NB4 (cell line): ENCODE data around the gene ITFG2.
"Not testable (repeated sequence)": the region's sequence is repeated elsewhere in the genome, so short reads cannot be mapped to it uniquely, and the experiment has no call there.

Experiments used
- DNase-seq: peaks from one replicate; pipeline ENCODE4 v3.0.0; 2010; ENCODE audit warnings: low read depth
- H3K4me3 ChIP-seq: one replicate; pipeline ENCODE4 v1.5.1; 2011; ENCODE audit warnings: mild to moderate bottlenecking, low read depth, low read length, moderate library complexity
- MYC ChIP-seq: IDR thresholded peaks from 2 replicates; pipeline ENCODE4 v1.6.1; 2011; ENCODE audit warnings: low read depth, low read length
- POLR2A ChIP-seq: IDR thresholded peaks from 2 replicates; pipeline ENCODE4 v1.6.1; 2011; ENCODE audit warnings: mild to moderate bottlenecking; ENCODE audit not compliant: insufficient read length; ENCODE audit errors: extremely low read depth
- TF ChIP-seq, protein P1 (sequence below): IDR thresholded peaks from 2 replicates; pipeline ENCODE4 v1.6.1; 2011; ENCODE audit warnings: low read depth, low read length
- TF ChIP-seq, protein P2 (sequence below): IDR thresholded peaks from one replicate; pipeline ENCODE4 v1.5.1; 2012; ENCODE audit warnings: low read depth, low read length

ITFG2 gene

DNA sequence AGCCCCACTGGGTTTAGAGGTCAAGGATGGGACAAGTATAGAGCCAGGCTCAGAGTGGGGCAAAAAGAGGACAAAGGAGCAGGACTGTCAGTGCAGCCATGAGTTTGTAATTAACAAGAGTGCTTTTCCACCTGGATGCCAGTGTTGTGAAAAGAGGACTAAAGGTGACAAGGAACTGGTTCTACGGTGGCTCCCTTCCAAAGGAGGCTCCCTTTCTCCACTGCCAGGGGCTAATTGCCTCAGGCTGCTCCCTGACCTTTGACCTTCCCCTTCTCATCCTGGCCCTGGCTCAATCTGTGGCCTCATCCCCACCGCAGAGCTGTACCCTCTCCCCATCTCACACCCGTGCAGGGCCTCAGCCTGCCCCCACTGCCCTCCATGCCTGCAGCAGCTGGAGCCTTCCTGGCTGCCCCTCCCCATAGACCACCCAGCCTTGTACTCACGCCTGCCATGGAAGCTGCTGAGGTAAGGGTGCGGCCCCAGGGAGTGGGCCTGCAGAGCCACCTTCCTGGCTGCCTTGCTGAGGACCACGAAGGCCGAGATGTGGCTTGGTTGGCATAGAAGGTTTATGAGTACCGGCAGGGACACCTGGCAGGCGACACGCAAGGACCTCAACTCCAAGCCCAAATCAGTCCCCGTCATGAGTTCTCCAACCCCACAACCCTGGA, 42.5 kb upstream of the ITFG2 start:
- DNase-seq: no peak
- no peak overlapping the region for H3K4me3 ChIP-seq
- TF ChIP-seq, protein P1, sequence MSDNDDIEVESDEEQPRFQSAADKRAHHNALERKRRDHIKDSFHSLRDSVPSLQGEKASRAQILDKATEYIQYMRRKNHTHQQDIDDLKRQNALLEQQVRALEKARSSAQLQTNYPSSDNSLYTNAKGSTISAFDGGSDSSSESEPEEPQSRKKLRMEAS: no peak
- TF ChIP-seq, protein P2, sequence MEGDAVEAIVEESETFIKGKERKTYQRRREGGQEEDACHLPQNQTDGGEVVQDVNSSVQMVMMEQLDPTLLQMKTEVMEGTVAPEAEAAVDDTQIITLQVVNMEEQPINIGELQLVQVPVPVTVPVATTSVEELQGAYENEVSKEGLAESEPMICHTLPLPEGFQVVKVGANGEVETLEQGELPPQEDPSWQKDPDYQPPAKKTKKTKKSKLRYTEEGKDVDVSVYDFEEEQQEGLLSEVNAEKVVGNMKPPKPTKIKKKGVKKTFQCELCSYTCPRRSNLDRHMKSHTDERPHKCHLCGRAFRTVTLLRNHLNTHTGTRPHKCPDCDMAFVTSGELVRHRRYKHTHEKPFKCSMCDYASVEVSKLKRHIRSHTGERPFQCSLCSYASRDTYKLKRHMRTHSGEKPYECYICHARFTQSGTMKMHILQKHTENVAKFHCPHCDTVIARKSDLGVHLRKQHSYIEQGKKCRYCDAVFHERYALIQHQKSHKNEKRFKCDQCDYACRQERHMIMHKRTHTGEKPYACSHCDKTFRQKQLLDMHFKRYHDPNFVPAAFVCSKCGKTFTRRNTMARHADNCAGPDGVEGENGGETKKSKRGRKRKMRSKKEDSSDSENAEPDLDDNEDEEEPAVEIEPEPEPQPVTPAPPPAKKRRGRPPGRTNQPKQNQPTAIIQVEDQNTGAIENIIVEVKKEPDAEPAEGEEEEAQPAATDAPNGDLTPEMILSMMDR: no peak
- no peak for TF ChIP-seq POLR2A
- no peak for TF ChIP-seq MYC

DNA sequence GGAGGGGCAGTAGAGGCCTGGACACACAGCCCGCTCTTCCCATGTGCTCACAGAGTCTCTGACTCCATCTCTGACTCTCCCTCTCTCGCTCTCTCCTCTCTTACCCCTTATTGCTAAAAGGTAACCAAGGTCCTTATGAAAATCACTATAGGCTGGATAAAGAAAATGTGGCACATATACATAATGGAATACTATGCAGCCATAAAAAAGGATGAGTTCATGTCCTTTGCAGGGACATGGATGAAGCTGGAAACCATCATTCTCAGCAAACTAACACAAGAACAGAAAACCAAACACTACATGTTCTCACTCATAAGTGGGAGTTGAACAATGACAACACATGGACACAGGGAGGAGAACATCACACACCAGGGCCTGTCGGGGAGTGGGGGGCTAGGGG, 41.9 kb upstream of the ITFG2 start:
- not testable (repeated sequence) for DNase-seq, H3K4me3 ChIP-seq

DNA sequence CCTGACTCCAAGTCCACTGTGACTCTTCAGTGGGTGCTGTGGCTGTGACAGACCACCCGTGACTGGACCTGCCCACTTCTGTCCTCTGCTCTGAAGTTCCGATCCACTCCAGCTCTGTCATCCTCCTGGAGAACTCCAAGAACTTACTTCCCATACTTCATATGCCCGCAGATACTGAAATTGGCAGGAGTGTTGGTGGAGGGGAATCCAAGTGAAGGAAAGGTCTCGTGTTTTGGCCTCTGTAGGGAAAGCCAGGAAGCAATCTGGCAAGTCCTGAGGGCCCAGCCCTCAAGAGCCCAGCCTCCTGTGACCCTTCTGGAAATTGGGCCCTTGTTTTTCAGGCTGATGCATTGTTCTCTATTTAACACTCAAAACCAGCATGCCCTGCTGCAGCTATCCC, 40.1 kb upstream of the ITFG2 start:
- no peak for DNase-seq
- TF ChIP-seq MYC (no peak), POLR2A (no peak)
- TF ChIP-seq, protein P1: no peak
- TF ChIP-seq, protein P2: no peak
- no peak overlapping the region for H3K4me3 ChIP-seq

DNA sequence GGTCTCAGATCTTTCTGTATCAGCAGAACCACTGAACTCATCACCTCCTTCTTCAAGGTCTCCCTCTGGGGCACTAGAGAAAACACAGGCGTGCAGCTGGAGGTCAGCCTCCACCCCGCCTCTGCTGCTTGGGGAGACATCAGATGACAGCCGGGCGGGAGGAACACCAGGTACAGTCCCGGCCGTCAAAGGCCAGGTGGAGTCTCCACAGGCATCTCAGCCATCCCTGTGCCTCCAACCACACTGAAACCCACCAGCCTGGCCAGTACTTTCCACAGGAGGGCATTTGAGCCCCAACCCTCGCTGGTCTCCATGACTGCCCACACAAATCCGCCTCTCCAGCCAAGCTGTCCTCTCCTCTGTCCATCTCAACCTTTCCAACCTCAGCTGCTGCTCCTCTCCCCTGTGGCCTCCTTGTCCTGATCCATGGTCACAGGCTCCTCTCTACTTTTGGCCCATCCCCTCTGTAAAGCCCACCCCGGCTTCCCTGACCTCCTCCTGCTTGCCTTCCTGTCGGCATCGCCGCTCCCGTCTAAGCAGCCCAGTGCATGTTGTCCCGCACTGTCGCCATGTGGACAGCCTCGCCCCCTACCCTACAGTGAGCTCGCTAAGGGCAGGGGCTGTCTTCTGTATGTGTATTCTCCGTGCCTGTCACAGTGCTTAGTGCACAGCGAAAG, 39.1 kb upstream of the ITFG2 start:
- DNase-seq: no peak
- no peak overlapping the region for H3K4me3 ChIP-seq
- TF ChIP-seq POLR2A (no peak), MYC (no peak)
- TF ChIP-seq, protein P1: no peak
- TF ChIP-seq, protein P2: no peak

DNA sequence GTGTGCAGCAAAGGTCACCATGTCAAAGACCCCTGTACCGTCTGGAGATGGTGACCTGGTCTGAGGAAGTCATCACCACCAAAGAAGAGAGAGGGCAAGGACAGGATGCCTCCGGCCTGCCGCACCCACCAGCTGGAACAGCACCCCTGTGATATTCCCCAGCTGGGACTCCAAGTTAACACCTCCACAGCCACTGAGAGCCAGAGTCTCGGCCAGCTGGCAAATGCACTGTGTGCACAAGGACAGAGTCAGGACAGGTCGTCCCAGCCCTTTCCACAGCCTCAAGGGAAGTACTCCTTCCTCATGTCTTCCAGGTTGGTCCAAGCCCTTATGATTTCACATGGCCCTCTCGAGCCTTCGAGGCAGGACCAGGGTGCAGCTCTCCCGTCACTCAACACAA, 37.0 kb upstream of the ITFG2 start:
- H3K4me3 ChIP-seq: no peak overlapping the region
- no peak for DNase-seq
- TF ChIP-seq, protein P2: no peak
- no peak for TF ChIP-seq POLR2A
- TF ChIP-seq MYC: no peak
- TF ChIP-seq, protein P1: no peak

DNA sequence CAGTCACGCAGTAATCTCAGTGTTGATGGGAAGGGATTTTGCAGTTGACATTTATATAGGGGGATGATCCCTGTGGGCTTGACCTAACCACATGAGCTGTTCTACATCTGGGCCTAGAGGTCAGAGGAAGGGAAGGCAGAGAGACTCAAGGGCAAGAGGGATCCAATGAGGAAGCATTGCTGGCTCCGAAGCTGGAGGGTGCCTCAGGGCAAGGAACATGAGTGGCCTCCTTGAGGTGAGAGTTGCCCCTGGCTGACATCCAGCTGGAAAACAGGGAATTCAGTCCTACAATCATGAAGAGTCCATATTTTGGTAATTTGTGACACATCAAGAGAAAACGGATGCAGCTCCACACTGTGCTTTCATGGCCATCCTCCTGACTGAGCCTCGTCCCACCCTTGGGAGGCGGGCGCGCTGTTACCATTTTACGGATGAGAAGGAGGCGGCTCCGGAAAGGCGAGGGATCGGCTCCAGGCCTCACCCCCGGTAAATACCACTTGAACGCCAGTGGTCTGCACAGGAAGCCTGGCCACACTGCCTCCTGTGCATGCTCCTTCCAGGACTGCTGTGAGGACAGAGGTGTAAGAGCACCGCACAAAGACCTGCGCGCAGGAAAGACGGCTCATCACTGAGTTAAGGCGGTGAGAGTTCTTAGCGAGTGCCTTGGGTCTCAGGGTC, 36.2 kb upstream of the ITFG2 start:
- TF ChIP-seq MYC (no peak), POLR2A (no peak)
- TF ChIP-seq, protein P2: no peak
- TF ChIP-seq, protein P1: no peak
- no peak overlapping the region for H3K4me3 ChIP-seq
- no peak for DNase-seq
